T-helper 2 cell (primary cell): ENCODE measurements around the gene NOC4L.
A peak's percentile ranks its signal among the peaks of the same experiment; 100 is the strongest.
"Not testable (repeated sequence)": the region's sequence is repeated elsewhere in the genome, so short reads cannot be mapped to it uniquely, and the experiment has no call there.

Experiments used
- DNase-seq, 5 experiments: peaks; one replicate each; pipeline versions ENCODE4 v3.0.0 to v3.0.0-alpha.2; 2012 to 2022
- total RNA-seq, 2 donors: gene quantifications; one replicate each; lab custom pipeline; 2026; lab: John Stamatoyannopoulos, UW

NOC4L gene
- 13.1 to 18.4 reads per million in 2 donors for total RNA-seq

DNA sequence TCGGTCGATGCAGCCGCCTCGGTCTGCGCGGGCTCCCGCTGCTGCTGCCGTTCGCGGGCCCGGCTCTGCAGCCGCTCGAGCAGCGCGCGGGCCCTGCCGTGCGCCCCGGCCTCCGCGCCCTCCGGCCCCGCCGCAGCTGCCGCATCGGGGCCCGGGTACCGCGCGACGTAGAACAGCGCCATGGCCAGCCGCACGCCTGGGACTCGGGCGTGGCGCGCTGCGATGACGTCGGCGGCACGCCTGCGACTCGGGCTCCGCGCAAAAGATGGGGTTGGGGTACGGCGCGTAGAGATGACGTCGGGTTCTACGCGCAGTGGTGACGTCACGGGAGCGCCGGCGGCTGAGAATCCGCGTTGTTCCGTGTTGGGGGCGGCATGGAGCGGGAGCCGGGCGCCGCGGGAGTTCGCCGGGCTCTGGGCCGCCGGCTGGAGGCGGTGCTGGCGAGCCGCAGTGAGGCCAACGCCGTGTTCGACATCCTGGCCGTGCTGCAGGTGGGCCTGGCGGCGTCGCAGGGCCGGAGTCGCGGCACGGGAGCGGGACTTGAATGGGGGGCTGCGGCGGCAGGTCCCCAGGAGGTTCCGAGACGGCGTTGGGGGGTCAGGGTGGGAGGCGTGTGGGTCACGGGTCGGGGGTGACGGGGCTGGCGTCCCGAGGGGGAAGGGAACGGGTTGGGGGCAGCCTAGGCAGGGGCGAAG, at the start of gene NOC4L, which contains the start of gene DDX51:
NOC4L (plus strand) TSS at position 343 of the 695 bp plus-strand sequence; CDS start at position 375, 32 bp downstream.
DDX51 (minus strand) TSS at position 205 of the 695 bp plus-strand sequence; CDS start at position 182, 23 bp downstream.
- peak; percentile 93 to 97 (median 94) for DNase-seq

- DNase-seq = no peak
These were observed 48.5 kb upstream of the NOC4L start for GRCh38 chr12:132095520-132096409.

GRCh38 chr12:132099739-132100138, 44.5 kb upstream of the NOC4L start:
- no peak for DNase-seq

DNA sequence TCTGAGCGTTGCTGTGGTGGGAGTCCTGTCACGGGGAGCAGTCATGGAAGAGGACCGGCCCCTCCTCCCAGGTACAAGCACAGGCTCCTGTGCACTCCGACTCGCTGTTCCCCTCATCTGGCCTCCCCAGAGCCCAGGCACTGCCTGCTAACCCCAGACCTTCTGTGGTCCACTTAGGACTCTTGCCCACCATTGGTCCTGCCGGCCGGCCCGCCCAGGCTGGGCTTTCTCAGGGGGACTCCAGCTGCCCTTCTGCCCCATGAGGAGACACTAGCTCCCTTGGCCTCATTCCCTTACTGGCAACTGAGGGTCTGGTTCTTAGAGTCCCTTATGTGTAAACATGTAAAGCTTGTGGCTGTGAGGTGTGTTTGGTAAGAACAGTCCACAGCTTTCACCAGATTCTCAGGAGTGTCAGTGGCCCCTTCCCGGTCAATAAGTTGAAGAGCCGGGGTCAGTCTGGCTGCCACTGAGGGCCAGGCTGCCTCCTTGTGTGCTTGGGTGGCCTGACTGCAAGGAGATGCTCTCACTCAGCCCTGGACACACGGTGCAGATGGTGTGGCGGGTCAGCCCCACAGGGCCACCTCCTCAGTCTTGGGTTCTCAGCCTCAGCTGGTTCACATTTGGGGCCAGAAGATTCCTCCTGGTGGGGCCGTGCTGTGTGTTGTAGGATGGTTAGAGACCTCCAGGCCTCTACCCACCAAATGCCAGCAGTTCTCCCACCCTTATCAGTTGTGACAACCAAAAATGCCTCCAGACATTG, 43.8 kb upstream of the NOC4L start:
- no peak for DNase-seq

DNA sequence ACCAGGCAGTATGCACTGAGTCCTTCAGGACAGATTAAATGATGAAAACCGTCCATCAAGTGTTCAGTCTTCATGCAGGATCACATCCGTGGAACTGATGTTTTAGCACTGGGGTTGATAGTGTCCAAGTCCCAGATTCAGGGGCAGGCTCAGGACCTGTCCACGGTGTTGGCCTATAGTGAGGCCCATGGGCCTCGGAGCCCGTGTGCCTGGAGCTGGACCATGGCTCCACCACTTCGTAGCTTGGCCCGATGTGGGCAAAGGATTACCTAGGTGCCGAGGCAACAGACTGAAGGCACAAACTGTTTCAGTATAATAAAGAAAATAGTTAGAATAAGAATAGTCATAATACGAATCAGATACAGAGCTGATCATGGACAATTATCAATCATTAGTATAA, 42.0 kb upstream of the NOC4L start:
- no peak for DNase-seq

DNA sequence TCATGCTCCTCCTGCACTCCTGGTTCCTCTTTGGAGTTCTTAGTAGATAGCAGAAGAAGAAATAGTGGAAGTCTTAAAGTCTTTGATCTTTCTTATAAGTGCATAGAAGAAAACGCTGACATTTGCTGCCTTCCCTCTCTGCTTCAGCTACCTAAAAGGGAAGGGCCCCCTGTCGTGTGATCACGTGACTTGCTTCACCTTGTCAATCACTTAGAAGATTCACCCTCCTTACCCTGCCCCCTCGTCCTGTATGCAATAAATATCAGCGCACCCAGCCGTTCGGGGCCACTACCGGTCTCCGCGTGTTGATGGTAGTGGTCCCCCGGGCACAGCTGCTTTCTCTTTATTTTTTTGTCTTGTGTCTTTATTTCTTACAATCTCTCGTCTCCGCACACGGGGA, 41.2 kb upstream of the NOC4L start:
- DNase-seq = not testable (repeated sequence)

DNA sequence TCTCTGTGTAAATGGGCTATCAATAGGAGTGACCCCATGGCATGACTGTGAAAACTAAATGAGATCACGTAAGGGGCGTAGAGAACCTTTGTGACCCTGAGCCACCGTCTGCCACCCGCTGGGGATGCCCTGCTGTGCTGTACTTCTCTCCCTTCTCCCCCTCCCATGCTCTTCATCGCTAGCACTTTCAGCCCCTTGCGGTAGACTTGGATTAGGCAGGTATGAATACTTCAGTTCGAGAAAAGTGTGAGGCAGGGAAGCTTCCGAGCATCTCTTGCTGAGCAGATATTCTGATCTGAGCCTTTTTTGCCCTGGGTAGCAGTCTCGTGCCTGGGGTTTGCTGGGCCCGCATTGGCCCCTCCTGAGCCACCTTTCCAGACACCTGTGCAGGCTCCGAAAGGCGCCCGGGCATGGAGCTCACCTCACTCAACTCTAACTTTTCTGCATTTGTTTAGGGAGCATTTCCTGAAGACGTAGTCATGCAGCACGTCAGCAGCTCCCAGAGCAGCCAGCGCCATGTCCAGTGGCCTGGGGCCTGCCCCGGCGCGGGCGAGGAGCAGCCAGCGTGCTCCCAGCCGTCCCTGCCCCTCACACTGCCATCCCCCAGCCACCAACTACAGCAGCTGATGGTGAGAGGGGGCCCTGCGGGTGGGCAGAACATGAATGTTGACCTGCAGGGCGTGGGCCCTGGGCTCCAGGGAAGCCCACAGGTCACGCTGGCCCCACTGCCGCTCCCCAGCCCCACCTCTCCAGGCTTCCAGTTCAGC, 40.5 kb upstream of the NOC4L start:
- no peak for DNase-seq

- no peak for DNase-seq
These were observed 38.8 kb upstream of the NOC4L start for GRCh38 chr12:132105467-132105866.

DNA sequence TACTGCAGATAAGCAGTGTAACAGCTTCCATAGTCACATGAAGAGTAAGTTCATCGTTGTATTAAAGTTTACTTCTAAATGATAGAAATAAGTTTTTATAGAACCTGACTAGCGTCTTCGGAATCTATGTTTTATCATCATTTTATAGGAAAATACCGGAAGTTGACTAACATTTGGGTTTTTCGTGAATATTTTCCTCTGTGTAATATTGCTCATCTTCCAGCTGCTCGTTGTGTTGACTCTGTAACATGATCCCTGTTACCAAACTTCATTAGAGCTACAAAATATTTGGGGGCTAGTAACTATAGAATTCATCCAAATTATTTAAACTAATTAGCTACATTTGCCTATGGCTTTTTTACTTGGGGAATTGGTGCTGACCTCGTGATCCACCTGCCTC, 37.3 kb upstream of the NOC4L start:
- no peak for DNase-seq

DNA sequence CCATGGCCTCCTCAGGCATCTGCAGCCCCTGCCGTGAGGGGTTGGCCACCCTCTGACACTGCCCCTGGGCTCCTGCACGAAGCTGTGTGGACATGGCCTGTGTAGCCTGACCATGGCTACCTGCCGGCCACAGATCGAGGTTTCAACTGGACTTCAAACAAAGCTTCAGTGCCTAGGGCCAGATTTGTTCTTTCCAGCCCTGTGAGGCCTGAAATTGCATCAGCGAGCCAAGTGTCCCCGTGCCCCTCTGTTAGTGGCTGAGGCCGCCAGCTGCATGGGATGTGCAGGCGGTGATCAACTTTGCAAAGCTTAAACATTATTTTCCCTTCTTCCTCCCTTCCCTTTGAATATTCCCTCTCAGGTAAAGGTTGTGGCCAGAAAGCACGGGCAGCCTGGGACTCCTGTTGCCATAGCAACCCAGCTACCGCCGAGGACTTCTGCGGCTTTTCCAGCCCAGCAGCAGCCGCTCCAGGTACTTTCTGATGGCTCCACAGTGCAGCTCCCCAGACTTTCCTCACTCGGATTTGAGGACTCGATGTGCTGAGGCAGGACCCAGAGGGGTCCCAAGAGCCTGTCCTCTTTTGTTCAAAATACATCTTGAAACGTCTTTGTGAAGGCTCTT, 35.9 kb upstream of the NOC4L start:
- no peak for DNase-seq

- no peak for DNase-seq
These were observed 34.5 kb upstream of the NOC4L start for GRCh38 chr12:132109741-132110140.

- DNase-seq = no peak
These were observed 33.6 kb upstream of the NOC4L start for GRCh38 chr12:132110677-132111076.

DNA sequence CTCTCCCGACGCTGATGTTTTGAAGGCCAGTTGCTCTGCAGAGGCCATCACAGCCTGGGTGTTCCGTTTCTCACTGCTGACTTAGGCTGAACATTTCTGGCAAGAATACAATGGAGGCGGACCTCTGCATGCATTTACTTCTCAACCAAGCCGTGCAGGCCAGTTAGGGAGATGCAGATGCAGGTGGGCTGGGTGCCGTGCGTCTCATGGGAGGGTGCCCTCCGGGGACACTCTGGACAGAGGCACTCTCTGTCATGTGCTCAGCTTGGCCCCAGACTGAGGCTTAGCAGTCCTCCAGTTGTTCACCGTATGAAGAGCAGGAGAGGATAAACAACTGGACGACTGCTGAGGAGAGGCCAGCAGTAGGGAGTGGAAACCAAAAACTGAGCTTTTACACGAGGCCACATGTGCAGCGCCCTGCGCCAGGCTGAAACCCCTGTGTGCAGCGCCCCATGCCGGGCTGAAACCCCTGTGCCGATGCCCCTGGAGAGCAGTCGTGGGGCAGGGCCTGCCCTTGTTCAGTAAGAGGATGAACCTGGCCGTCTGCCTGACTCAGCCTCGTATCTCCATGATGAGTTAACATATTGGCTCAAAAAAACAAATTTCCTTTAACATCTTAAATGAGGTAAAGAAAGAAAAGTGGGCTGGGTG, 32.5 kb upstream of the NOC4L start:
- DNase-seq = no peak

DNA sequence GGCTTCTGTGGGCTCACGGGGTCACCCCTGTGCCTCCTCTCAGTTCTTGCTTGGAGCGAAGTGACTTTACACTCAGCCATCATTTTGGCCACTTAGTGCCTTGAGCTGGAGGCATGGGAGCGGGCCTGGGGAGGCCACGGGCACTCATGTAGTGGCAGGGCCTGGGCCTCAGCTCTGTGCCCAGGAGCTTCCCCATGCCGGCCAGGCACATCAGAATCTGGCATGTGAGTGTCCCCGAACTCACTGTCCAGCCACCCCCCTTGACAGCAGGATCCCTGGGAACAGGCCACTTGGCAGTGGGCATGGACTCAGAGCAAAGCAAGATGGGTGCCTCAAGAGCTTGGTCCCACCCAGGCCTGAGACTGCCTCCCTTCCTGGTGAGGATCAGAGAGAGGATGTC, 29.6 kb upstream of the NOC4L start:
- no peak for DNase-seq

- no peak for DNase-seq
These were observed 28.8 kb upstream of the NOC4L start for GRCh38 chr12:132115500-132115899.

DNA sequence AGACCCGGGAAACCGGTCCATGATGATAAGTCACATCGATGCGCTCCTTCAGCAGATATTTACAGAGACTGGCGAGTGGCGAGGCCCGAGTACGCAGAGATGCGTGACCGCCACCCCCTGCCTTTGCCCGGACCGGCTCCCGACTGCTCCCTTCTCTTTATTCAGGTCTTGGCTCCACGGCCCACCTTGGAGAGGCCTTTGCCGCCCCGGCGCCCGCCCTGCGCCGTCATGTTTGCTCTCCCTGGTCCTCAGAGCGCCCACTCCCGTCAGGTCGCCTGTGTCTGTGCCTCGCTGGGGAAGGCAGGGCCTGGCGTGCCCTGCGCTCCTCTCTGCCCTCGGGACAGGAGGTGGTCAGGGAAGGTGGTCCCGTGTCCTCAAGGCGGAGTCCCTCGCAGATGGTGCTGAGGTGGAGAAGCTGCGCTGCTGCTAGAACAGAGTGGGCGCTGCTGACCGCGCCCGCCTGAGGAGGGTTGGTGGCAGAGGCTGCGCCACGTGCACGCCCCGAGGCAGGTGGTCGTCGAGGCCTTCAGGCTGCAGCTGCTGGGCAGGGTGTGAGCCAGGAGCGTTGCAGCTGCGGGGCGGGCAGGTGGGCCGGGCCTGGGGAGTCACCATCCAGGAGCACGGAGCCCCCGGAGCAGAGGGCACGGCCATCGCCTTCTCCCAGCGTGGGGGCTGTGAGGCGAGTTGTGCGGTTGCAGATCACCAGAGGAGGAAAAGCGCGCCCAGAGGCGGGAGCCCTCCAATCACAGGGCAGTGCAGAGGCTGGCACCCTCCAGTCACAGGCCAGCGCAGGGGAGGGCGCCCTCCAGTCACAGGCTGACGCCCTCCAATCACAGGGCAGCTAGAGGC, 27.3 kb upstream of the NOC4L start:
- DNase-seq = no peak

DNA sequence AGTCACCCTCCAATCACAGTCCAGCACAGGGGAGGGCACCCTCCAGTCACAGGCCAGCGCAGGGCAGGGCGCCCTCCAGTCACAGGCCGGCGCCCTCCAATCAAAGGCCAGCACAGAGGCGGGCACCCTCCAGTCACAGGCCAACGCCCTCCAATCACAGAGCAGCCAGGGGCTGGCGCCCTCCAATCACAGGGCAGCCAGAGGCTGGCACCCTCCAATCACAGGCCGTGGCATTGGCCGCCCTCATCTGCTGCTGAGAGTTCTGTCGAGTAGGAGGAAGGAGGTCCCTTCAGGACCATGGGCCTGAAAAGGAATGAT, 26.7 kb upstream of the NOC4L start:
- no peak for DNase-seq

DNA sequence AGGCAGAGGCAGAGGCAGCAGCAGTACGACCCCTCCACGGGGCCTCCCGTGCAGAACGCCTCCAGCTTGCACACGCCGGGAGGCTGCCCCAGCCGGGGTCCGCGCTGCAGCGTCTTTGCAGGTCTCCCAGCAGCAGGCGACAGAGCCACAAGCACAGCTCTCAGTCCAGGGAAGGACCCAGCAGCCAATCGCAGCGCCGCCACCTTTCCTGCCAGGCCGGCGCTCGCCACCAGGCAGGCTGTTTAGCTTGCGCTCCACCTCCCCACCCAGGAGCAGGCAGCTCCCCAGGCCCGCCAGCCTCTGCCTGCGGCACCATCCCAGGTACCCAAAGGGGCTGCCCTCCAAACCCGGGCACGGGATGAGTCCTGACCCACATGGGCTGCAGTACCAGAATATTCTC, 25.4 kb upstream of the NOC4L start:
- DNase-seq = no peak

- no peak for DNase-seq
These were observed 23.0 kb upstream of the NOC4L start for GRCh38 chr12:132121283-132121682.

DNA sequence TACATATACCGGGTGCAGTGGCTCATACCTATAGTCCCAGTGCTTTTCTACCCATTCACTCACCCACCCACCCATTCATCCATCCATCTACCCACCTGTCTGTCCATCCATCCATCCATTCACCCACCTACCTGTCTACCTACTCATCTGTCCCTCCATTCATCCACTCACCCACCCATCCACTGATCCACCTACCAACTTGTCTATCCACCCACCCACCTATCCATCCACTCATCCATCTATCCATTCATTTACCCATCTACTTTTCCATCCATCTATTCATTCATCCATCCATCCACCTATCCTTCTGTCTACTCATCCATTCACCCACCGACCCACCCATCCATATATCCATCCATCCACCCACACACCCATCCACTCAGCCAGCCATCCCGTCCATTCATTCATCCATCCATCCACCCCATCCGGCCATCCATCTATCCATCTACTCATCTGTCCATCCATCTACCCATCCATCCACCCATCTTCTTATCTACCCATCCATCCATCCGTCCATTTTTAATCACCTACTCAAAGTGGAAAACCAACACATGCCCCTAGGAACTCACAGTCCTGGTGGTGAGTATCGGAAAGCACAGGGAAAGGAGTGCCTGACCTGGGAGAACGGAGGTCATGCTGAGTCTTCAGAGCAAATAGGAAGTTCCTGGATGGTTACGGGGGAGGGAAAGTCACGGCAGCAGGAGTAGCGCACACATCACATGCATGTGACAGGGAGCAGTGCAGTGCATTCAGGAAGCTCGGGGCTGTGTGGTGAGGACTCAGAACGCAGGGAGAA, 20.1 kb upstream of the NOC4L start:
- DNase-seq = no peak
